Brain microvascular endothelial cell (primary cell): ENCODE data around the gene PNLDC1.

Experiments
- DNase-seq: peaks from one replicate; pipeline ENCODE4 v3.0.0-alpha.2; 2020
- H3K27ac ChIP-seq: fragments of 250-450 bp; sonication (Bioruptor Pico); 2 replicates; pipeline ENCODE4 v1.5.1; 2020; ENCODE audit warnings: mild to moderate bottlenecking, moderate library complexity
- H3K27me3 ChIP-seq: fragments of 250-450 bp; sonication (Bioruptor Pico); replicated peaks from 2 replicates; pipeline ENCODE4 v1.5.1; 2020; ENCODE audit warnings: mild to moderate bottlenecking
- H3K36me3 ChIP-seq: fragments of 250-450 bp; sonication (Bioruptor Pico); replicated peaks from 2 replicates; pipeline ENCODE4 v1.5.1; 2020; ENCODE audit warnings: mild to moderate bottlenecking
- H3K4me3 ChIP-seq: 2 replicates; pipeline ENCODE4 v1.5.1; 2011; ENCODE audit warnings: low read depth, mild to moderate bottlenecking, control low read depth, low read length, moderate library complexity
- CTCF ChIP-seq: IDR thresholded peaks from 2 replicates; pipeline ENCODE4 v1.5.1; 2011; ENCODE audit warnings: low read depth, mild to moderate bottlenecking, moderate library complexity, low read length, control low read depth, inconsistent platforms; ENCODE audit errors: missing control alignments
- in situ Hi-C: cut with HindIII; loops from 2 replicates; pipeline ENCODE4 v1.10.0; 2017; ENCODE audit warnings: low sequenced_read_pairs, low pct_ligation_motif_present

The PNLDC1 gene

GRCh38 chr6:159865226-159865920, 65.3 kb downstream of the PNLDC1 start:
- no peak for DNase-seq
- TF ChIP-seq CTCF = no peak
- H3K4me3 ChIP-seq = no peak overlapping the region
- in situ Hi-C loops = no loop called here
- no peaks in the 10 kb centered on the region for H3K27me3 ChIP-seq
- H3K27ac ChIP-seq = no peak overlapping the region
- no peaks in the 10 kb centered on the region for H3K36me3 ChIP-seq

- in situ Hi-C loops = no loop called here
- no peaks in the 10 kb centered on the region for H3K36me3 ChIP-seq
- H3K4me3 ChIP-seq = no peak overlapping the region
- no peak for DNase-seq
- H3K27me3 ChIP-seq = no peaks in the 10 kb centered on the region
- TF ChIP-seq CTCF = no peak
- no peak overlapping the region for H3K27ac ChIP-seq
These were observed 66.5 kb downstream of the PNLDC1 start for GRCh38 chr6:159866286-159867247.
